Lung (tissue), 12 donors: ENCODE measurements around the gene NUDT22. TPM values are rescaled to one million over a fixed set of nuclear protein-coding genes. Genes with fewer than 3 reads are reported as not detected.
A peak's percentile ranks its signal among the peaks of the same experiment; 100 is the strongest.

ENCODE experiments used
- ATAC-seq: fragments of 200-7000 bp; cut with Tn5 transposase; one replicate; pipeline ENCODE4 v1.9.1; 2020; ENCODE audit warnings: moderate number of reproducible peaks; ENCODE audit not compliant: insufficient read depth, low FRiP score
- DNase-seq, 3 donors: peaks; one replicate each; pipeline ENCODE4 v3.0.0-alpha.2; 2013 to 2017
- H3K27ac ChIP-seq, 2 donors: one replicate each; pipeline ENCODE4 v1.5.1; 2013; ENCODE audit warnings: mild to moderate bottlenecking in 2 of 2, moderate library complexity in 2 of 2, control low read depth in 1 of 2, inconsistent platforms in 1 of 2, low read depth in 1 of 2, low read length in 1 of 2
- H3K27me3 ChIP-seq, 3 donors: one replicate each; pipeline ENCODE4 v1.5.1; 2013; ENCODE audit warnings: low read length in 2 of 3; ENCODE audit not compliant: control insufficient read depth in 3 of 3, insufficient read depth in 3 of 3
- H3K36me3 ChIP-seq, 4 donors: one replicate each; pipeline ENCODE4 v1.5.1; 2013; ENCODE audit warnings: low read length in 4 of 4, mild to moderate bottlenecking in 1 of 4, moderate library complexity in 1 of 4; ENCODE audit not compliant: control insufficient read depth in 4 of 4, insufficient read depth in 4 of 4
- H3K4me1 ChIP-seq, 5 donors: one replicate each; pipeline ENCODE4 v1.5.1; 2013; ENCODE audit warnings: low read length in 5 of 5, mild to moderate bottlenecking in 2 of 5, moderate library complexity in 1 of 5; ENCODE audit not compliant: control insufficient read depth in 5 of 5, insufficient read depth in 5 of 5
- H3K4me3 ChIP-seq: one replicate; pipeline ENCODE4 v1.5.1; 2013; ENCODE audit warnings: mild to moderate bottlenecking, control low read depth, moderate library complexity
- H3K9ac ChIP-seq, 2 donors: one replicate each; pipeline ENCODE4 v1.5.1; 2013; ENCODE audit warnings: low read length in 2 of 2, control low read depth in 1 of 2; ENCODE audit not compliant: insufficient read depth in 1 of 2
- H3K9me3 ChIP-seq, 4 donors: one replicate each; pipeline ENCODE4 v1.5.1; 2013; ENCODE audit warnings: low read length in 3 of 4, mild to moderate bottlenecking in 1 of 4, moderate library complexity in 1 of 4; ENCODE audit not compliant: control insufficient read depth in 4 of 4, insufficient read depth in 3 of 4
- WGBS, 2 donors: extraction: QIAGEN DNeasy Blood & Tissue Kit; methylation state at CpG; one replicate each; pipeline ENCODE4 v1.1.7; 2013; 5-methylcytosine and 5-hydroxymethylcytosine counted together
- polyA plus RNA-seq, 2 donors: library from polyadenylated mRNA; stranded (reverse); fragments of 200-250 nt; gene quantifications; one replicate each; pipeline ENCODE4 v1.2.1, GENCODE V29; 2013
- total RNA-seq, 2 donors: library from RNA; depleted of rRNA in 1 of 2; stranded (reverse); fragments of >200 nt in 1 of 2; gene quantifications; one replicate each; pipeline ENCODE4 v1.2.1, GENCODE V29; 2014 to 2021
- TF ChIP-seq, protein P1 (sequence below): IDR thresholded peaks from 2 replicates; pipeline ENCODE4 v1.5.1; 2012; ENCODE audit warnings: mild to moderate bottlenecking; ENCODE audit errors: control extremely low read depth, extremely low read depth
- donor health status: control.
- donor health status: control.
- donor health status: Bipolar disorder and iron deficiency.
- donor health status: healthy.
- donor health status: DM: yes; HTN: yes; CAD: no.

NUDT22 gene
- total and polyA plus RNA-seq, 4 donors = 23.7 to 90.2 (median 64.9) TPM

DNA sequence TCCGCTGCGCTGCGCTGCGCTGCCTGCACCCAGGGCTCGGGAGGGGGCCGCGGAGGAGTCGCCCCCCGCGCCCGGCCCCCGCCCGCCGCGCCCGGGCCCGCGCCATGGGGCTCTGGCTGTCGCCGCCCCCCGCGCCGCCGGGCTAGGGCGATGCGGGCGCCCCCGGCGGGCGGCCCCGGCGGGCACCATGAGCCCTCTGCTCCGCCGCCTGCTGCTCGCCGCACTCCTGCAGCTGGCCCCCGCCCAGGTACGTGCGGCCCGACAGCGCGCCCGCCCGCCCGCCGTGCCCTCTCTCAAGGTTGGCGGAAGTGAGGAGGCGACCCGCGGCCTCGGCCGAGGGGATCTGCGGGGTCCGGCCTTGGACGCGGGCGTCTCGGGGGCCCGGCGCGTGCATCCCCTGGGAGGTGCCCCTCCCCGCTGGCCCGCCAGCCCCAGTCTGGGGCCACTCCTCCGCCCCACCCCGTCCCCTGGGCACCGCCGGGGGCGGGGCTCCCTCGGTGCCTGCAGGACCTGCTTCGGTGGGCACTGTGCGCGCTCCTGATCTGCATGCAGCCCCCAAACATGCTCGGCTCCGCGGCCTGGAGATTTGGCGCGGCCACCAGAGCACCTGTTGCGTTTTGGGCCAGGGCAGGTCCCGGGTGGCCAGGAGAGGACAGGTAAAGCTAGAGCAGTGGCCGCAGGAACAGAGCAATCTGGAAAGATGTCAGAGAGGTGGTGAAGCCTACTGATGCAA lies 8.7 kb downstream of the NUDT22 start:
- DNase-seq = peak; percentile 38 to 53 (median 53)
- 2 to 5% methylated on average over 43 to 80 of the region's 80 CpGs for WGBS, 2 donors
- no peaks in the 10 kb centered on the region for H3K9me3 ChIP-seq
- peak overlapping the region; percentile 68 to 86 for H3K27ac ChIP-seq
- no peak overlapping the region for H3K9ac ChIP-seq
- no peaks in the 10 kb centered on the region for H3K27me3 ChIP-seq
- peak overlapping the region; percentile 69 for H3K4me3 ChIP-seq
- TF ChIP-seq, protein P1, sequence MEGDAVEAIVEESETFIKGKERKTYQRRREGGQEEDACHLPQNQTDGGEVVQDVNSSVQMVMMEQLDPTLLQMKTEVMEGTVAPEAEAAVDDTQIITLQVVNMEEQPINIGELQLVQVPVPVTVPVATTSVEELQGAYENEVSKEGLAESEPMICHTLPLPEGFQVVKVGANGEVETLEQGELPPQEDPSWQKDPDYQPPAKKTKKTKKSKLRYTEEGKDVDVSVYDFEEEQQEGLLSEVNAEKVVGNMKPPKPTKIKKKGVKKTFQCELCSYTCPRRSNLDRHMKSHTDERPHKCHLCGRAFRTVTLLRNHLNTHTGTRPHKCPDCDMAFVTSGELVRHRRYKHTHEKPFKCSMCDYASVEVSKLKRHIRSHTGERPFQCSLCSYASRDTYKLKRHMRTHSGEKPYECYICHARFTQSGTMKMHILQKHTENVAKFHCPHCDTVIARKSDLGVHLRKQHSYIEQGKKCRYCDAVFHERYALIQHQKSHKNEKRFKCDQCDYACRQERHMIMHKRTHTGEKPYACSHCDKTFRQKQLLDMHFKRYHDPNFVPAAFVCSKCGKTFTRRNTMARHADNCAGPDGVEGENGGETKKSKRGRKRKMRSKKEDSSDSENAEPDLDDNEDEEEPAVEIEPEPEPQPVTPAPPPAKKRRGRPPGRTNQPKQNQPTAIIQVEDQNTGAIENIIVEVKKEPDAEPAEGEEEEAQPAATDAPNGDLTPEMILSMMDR = no peak
- H3K4me1 ChIP-seq = peaks cover 0 to 23% (median 15%) of the 10 kb centered on the region in 5 donors
- H3K36me3 ChIP-seq = peaks cover 0 to 13% (median 5%) of the 10 kb centered on the region in 4 donors
- ATAC-seq = peak; percentile 3

DNA sequence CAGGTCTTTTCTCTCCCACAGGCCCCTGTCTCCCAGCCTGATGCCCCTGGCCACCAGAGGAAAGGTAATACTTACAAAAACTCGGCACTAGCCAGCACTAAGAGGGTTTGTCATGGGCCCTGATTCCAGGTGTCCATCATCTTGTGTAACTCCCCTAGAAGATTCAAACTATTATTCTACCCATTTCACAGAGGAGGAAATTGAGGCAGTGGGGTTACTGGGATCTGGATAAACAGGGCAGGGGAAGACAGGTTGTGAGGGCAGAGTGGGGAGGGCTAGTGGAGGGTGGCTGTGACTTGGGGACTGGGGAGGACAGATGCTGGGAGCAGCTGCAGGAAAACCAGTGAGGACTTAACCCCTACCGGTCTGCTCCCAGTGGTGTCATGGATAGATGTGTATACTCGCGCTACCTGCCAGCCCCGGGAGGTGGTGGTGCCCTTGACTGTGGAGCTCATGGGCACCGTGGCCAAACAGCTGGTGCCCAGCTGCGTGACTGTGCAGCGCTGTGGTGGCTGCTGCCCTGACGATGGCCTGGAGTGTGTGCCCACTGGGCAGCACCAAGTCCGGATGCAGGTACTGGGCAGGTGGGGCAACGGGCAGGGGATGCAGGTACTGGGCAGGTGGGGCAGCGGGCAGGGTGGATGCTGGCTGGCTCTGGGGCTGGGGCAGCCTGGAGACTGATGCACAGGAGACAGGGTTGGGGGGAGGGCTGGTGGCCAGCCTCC lies 9.5 kb downstream of the NUDT22 start:
- Histone ChIP-seq H3K9ac (no peak overlapping the region), H3K9me3 (no peaks in the 10 kb centered on the region), H3K36me3 (peaks cover 0 to 13% (median 5%) of the 10 kb centered on the region in 4 donors), H3K4me1 (peaks cover 0 to 29% (median 23%) of the 10 kb centered on the region in 5 donors), H3K4me3 (peak overlapping the region; percentile 69), H3K27me3 (no peaks in the 10 kb centered on the region), H3K27ac (peak overlapping the region; percentile 68 to 86)
- DNase-seq (no peak), ATAC-seq (no peak)
- WGBS, 2 donors = 88 to 91% methylated on average over 12 of the region's 12 CpGs
- TF ChIP-seq, protein P1 = no peak

- peaks cover 0 to 13% (median 5%) of the 10 kb centered on the region in 4 donors for H3K36me3 ChIP-seq
- H3K27ac ChIP-seq = peak overlapping the region in 1 of 2 donors; percentile 43
- no peak overlapping the region for H3K4me3 ChIP-seq
- H3K27me3 ChIP-seq = no peaks in the 10 kb centered on the region
- no peak overlapping the region for H3K9ac ChIP-seq
- H3K4me1 ChIP-seq = peaks cover 0 to 28% (median 24%) of the 10 kb centered on the region in 5 donors
- H3K9me3 ChIP-seq = no peaks in the 10 kb centered on the region
- DNase-seq (peak; percentile 35 to 63 (median 44)), ATAC-seq (no peak)
- WGBS, 2 donors = 61 to 76% methylated on average over 12 of the region's 12 CpGs
- TF ChIP-seq, protein P1 = no peak
Observed at GRCh38 chr11:64237484-64237951, 11.4 kb downstream of the NUDT22 start.
